HepG2 (cell line): Measurements from ENCODE around the gene SLC25A43. TPM values are rescaled to one million over a fixed set of nuclear protein-coding genes. Genes with fewer than 3 reads are reported as not detected.
A peak's percentile ranks its signal among the peaks of the same experiment; 100 is the strongest.

ENCODE experiments used
- ATAC-seq: fragments of 200-7000 bp; cut with Tn5 transposase; 3 replicates; pipeline ENCODE4 v1.9.1; 2020; ENCODE audit warnings: mild to moderate bottlenecking, moderate library complexity
- BruUV-seq: library from RNA; stranded (reverse); fragments of 400-500 nt; replicated peaks from 2 replicates; lab custom pipeline; 2021; lab: Mats Ljungman, UMichigan
- CTCF ChIA-PET: fragments of 300-600 bp; formaldehyde crosslinking; extraction: SDS; loops from one replicate; lab custom pipeline; 2021; ENCODE audit warnings: low total read pairs, inconsistent platforms, low intra/inter-chr PET ratio; lab: Yijun Ruan, JAX
- POLR2A ChIA-PET: fragments of 350-600 bp; sonication (Branson Sonifier 250); formaldehyde crosslinking; loops from one replicate; lab custom pipeline; 2020; ENCODE audit warnings: antibody characterized with exemption, inconsistent platforms; lab: Yijun Ruan, JAX
- DNase-seq: peaks from one replicate; pipeline ENCODE4 v3.0.0-alpha.2; 2015; ENCODE audit warnings: low spot score
- FAIRE-seq: peaks from 3 replicates; lab custom pipeline; 2011; peaks lifted over from hg19 to GRCh38; lab: Jason Lieb, UNC
- H2AFZ ChIP-seq: one replicate; pipeline ENCODE4 v1.6.1; 2011; ENCODE audit warnings: low read length, inconsistent platforms
- H3K27ac ChIP-seq: fragments of 300-600 bp; 3 replicates; pipeline ENCODE4 v1.8.0; 2011; ENCODE audit warnings: mixed run types, mild to moderate bottlenecking, mixed read lengths, low read length, inconsistent platforms; ENCODE audit not compliant: insufficient read depth; ENCODE audit errors: extremely low read length
- H3K27me3 ChIP-seq, 2 experiments: fragments of 200-600 bp in 1 of 2; 2 replicates in 1 of 2; 3 replicates in 1 of 2; pipeline versions ENCODE4 v1.6.0 to v1.8.0; 2011; ENCODE audit warnings: low read length in 2 of 2, mild to moderate bottlenecking in 2 of 2, moderate library complexity in 2 of 2, inconsistent platforms in 1 of 2; ENCODE audit not compliant: insufficient read depth in 2 of 2, control insufficient read depth in 1 of 2
- H3K36me3 ChIP-seq, 2 experiments: fragments of 200-600 bp in 1 of 2; replicated peaks in 1 of 2; 2 replicates in 1 of 2; 3 replicates in 1 of 2; pipeline versions ENCODE4 v1.5.1 to v1.8.0; 2011; ENCODE audit warnings: low read length in 2 of 2, inconsistent platforms in 1 of 2; ENCODE audit not compliant: insufficient read depth in 2 of 2, control insufficient read depth in 1 of 2
- H3K4me1 ChIP-seq: 2 replicates; pipeline ENCODE4 v1.5.1; 2012; ENCODE audit warnings: low read length, inconsistent platforms; ENCODE audit not compliant: insufficient read depth
- H3K4me2 ChIP-seq: 2 replicates; pipeline ENCODE4 v1.6.0; 2011; ENCODE audit warnings: low read depth, low read length, inconsistent platforms
- H3K4me3 ChIP-seq, 3 experiments: fragments of 200-600 bp in 1 of 3; sonication (generic), shearing (Covaris generic) in 1 of 3; replicated peaks in 1 of 3; 2 replicates each; pipeline ENCODE4 v1.5.1; 2011 to 2016; ENCODE audit warnings: low read length in 3 of 3, inconsistent platforms in 2 of 3, low read depth in 2 of 3, mild to moderate bottlenecking in 2 of 3, control low read depth in 1 of 3, mixed read lengths in 1 of 3; ENCODE audit not compliant: insufficient read depth in 1 of 3
- H3K79me2 ChIP-seq: one replicate; pipeline ENCODE4 v1.6.1; 2011; ENCODE audit warnings: low read length, inconsistent platforms; ENCODE audit not compliant: insufficient read depth
- H3K9ac ChIP-seq: 2 replicates; pipeline ENCODE4 v1.6.0; 2011; ENCODE audit warnings: mild to moderate bottlenecking, low read depth, low read length, inconsistent platforms; ENCODE audit not compliant: insufficient read depth
- H3K9me3 ChIP-seq: 2 replicates; pipeline ENCODE4 v1.5.1; 2012; ENCODE audit warnings: mild to moderate bottlenecking, low read length
- H4K20me1 ChIP-seq: 2 replicates; pipeline ENCODE4 v1.6.0; 2011; ENCODE audit warnings: inconsistent platforms, mild to moderate bottlenecking, low read length, moderate library complexity; ENCODE audit not compliant: insufficient read depth
- GTF2F1 ChIP-seq: fragments of 150-350 bp; IDR thresholded peaks from 2 replicates; pipeline ENCODE4 v1.6.1; 2014; ENCODE audit warnings: low read length
- HCFC1 ChIP-seq: fragments of 150-350 bp; IDR thresholded peaks from 2 replicates; pipeline ENCODE4 v1.6.1; 2014; ENCODE audit warnings: low read depth, low read length
- IRX3 ChIP-seq: sonication (generic); formaldehyde crosslinking; IDR thresholded peaks from 2 replicates; pipeline ENCODE4 v1.8.1; 2023; ENCODE audit warnings: mild to moderate bottlenecking, low read depth, missing genetic modification reagents, borderline replicate concordance
- NAIF1 ChIP-seq: sonication (generic); formaldehyde crosslinking; IDR thresholded peaks from 2 replicates; pipeline ENCODE4 v1.5.0; 2020; ENCODE audit warnings: mild to moderate bottlenecking, missing genetic modification reagents, borderline replicate concordance
- NR2C2 ChIP-seq: sonication (generic); formaldehyde crosslinking; IDR thresholded peaks from 2 replicates; pipeline ENCODE4 v1.4.0; 2020; ENCODE audit warnings: missing genetic modification reagents, mild to moderate bottlenecking, moderate library complexity, borderline replicate concordance
- PITX1 ChIP-seq: sonication (generic); formaldehyde crosslinking; IDR thresholded peaks from 2 replicates; pipeline ENCODE4 v1.5.1; 2020; ENCODE audit warnings: mild to moderate bottlenecking, missing genetic modification reagents
- TOE1 ChIP-seq: sonication (generic); formaldehyde crosslinking; IDR thresholded peaks from 2 replicates; pipeline ENCODE4 v1.4.0; 2020; ENCODE audit warnings: mild to moderate bottlenecking, missing genetic modification reagents
- ZNF10 ChIP-seq: sonication (generic); formaldehyde crosslinking; IDR thresholded peaks from 2 replicates; pipeline ENCODE4 v1.4.0; 2020; ENCODE audit warnings: mild to moderate bottlenecking, low read depth, missing genetic modification reagents, borderline replicate concordance
- ZNF124 ChIP-seq: sonication (generic); formaldehyde crosslinking; IDR thresholded peaks from 2 replicates; pipeline ENCODE4 v1.4.0; 2020; ENCODE audit warnings: missing genetic modification reagents
- ZNF605 ChIP-seq: sonication (generic); formaldehyde crosslinking; IDR thresholded peaks from 2 replicates; pipeline ENCODE4 v1.8.0; 2022; ENCODE audit warnings: mild to moderate bottlenecking, missing genetic modification reagents
- ZNF773 ChIP-seq: sonication (generic); formaldehyde crosslinking; IDR thresholded peaks from 2 replicates; pipeline ENCODE4 v1.4.0; 2020; ENCODE audit warnings: missing genetic modification reagents, borderline replicate concordance
- WGBS: methylation state at CpG from one replicate; pipeline ENCODE4 v1.1.6; 2017; ENCODE audit warnings: low lambda C conversion rate; 5-methylcytosine and 5-hydroxymethylcytosine counted together
- in situ Hi-C: cut with HindIII; loops from 2 replicates; pipeline ENCODE4 v1.10.0; 2017; ENCODE audit warnings: low pct_unique_long_range_greater_than_20kb; ENCODE audit not compliant: extremely low pct_ligation_motif_present
- intact Hi-C: fragments of 100-400 bp; cut with micrococcal nuclease; formaldehyde crosslinking; loops from one replicate; pipeline ENCODE4 v1.10.0; 2022; ENCODE audit not compliant: unreplicated experiment
- polyA plus RNA-seq, 8 experiments: library from polyadenylated mRNA; depleted of rRNA in 3 of 8; stranded (reverse) in 7 of 8; unstranded in 1 of 8; fragments of >200 nt; fragmentation: Illumina TruSeq in 4 of 8; extraction: Trizol in 4 of 8; gene quantifications; 2 replicates each; pipeline versions ENCODE4 v1.2.1 to v1.2.3, GENCODE V29; 2011 to 2016; ENCODE audit warnings: low read depth in 4 of 8, missing spikeins in 1 of 8, mixed read lengths in 1 of 8; ENCODE audit not compliant: insufficient read depth in 1 of 8
- total RNA-seq, 5 experiments: library from RNA; depleted of rRNA; stranded (reverse); fragments of >200 nt; fragmentation: Illumina TruSeq; extraction: Trizol; gene quantifications; 2 replicates each; pipeline ENCODE4 v1.2.3, GENCODE V29; 2016; ENCODE audit warnings: low read depth in 1 of 5

The SLC25A43 gene
- total and polyA plus RNA-seq, 2 of the 13 experiments (the other 11 are each of a cell fraction or from before 2014, with no cell fraction given) = 5.8 to 13.2 TPM

- H3K4me1 ChIP-seq = peaks cover 65% of the 10 kb centered on the region
- no TSS peak for BruUV-seq
- H3K4me3 ChIP-seq = no peak overlapping the region
- TF ChIP-seq HCFC1 = no peak
- no peak for TF ChIP-seq ZNF10 (CRISPR knock-in tag)
- no peak for TF ChIP-seq PITX1 (CRISPR knock-in tag)
- no peak for TF ChIP-seq NR2C2
- no peak for TF ChIP-seq GTF2F1
- no peak for TF ChIP-seq ZNF605 (CRISPR knock-in tag)
- TF ChIP-seq ZNF773 (CRISPR knock-in tag) = no peak
- TF ChIP-seq NAIF1 = no peak
- TF ChIP-seq IRX3 (CRISPR knock-in tag) = no peak
- no peak for TF ChIP-seq ZNF124
- no peak for TF ChIP-seq TOE1
- no peaks in the 10 kb centered on the region for H3K27me3 ChIP-seq
- intact Hi-C loops = no loop called here
- no peaks in the 10 kb centered on the region for H3K9me3 ChIP-seq
- no peak overlapping the region for H3K9ac ChIP-seq
- POLR2A ChIA-PET = no interaction called here
- CTCF ChIA-PET = no interaction called here
- 92% methylated on average over 5 of the region's 7 CpGs for WGBS
- ATAC-seq (no peak), FAIRE-seq (no peak), DNase-seq (no peak)
- H2AFZ ChIP-seq = peak overlapping the region; percentile 27
- H3K79me2 ChIP-seq = no peaks in the 10 kb centered on the region
- no peaks in the 10 kb centered on the region for H4K20me1 ChIP-seq
- H3K36me3 ChIP-seq = no peaks in the 10 kb centered on the region
- no peak overlapping the region for H3K4me2 ChIP-seq
- H3K27ac ChIP-seq = no peak overlapping the region
- in situ Hi-C loops = loop anchor here (25.0 kb wide), 1 partner anchor 236 kb away; no protein-coding TSS in a partner anchor
These were observed 102.5 kb downstream of the SLC25A43 start for GRCh38 chrX:119501511-119502148.
